Left ventricle myocardium inferior (tissue), 1 donor: ENCODE results near the gene SCUBE2. TPM values are rescaled to one million over a fixed set of nuclear protein-coding genes. Genes with fewer than 3 reads are reported as not detected.
"Not testable (repeated sequence)": the region's sequence is repeated elsewhere in the genome, so short reads cannot be mapped to it uniquely, and the experiment has no call there.

ENCODE experiments used
- DNase-seq: peaks from one replicate; pipeline ENCODE4 v3.0.0-alpha.2; 2020
- H3K27ac ChIP-seq: fragments of 200-600 bp; replicated peaks from 2 replicates; pipeline ENCODE4 v1.8.0; 2021
- H3K27me3 ChIP-seq: fragments of 200-600 bp; 2 replicates; pipeline ENCODE4 v1.8.0; 2021; ENCODE audit warnings: low read depth
- H3K36me3 ChIP-seq: fragments of 200-600 bp; 2 replicates; pipeline ENCODE4 v1.8.0; 2021
- H3K4me1 ChIP-seq: fragments of 200-600 bp; 2 replicates; pipeline ENCODE4 v1.8.0; 2021
- H3K4me3 ChIP-seq: fragments of 200-600 bp; 2 replicates; pipeline ENCODE4 v1.8.0; 2021; ENCODE audit warnings: mild to moderate bottlenecking, moderate library complexity
- H3K9me3 ChIP-seq: fragments of 200-600 bp; replicated peaks from 2 replicates; pipeline ENCODE4 v1.8.0; 2021
- CTCF ChIP-seq: fragments of 200-600 bp; IDR thresholded peaks from 2 replicates; pipeline ENCODE4 v1.8.0; 2021; ENCODE audit warnings: antibody characterized with exemption, mild to moderate bottlenecking, borderline replicate concordance
- intact Hi-C: fragments of 100-400 bp; cut with micrococcal nuclease; formaldehyde crosslinking; loops from one replicate; pipeline ENCODE4 v1.11.0; 2022
- total RNA-seq: library from RNA; stranded (reverse); fragmentation: NEBNext Ultra II Directional; extraction: Animal tissue kit (Norgen Biotek cat#: 25700); gene quantifications from one replicate; pipeline ENCODE4 v1.2.1, GENCODE V29; 2021
- donor health status: DM: no; HTN: yes; CAD: no; lungs with severe emphysema.

The SCUBE2 gene
- total RNA-seq, 1 donor from 2014 or later = 1.8 TPM

- no peak for DNase-seq
- Histone ChIP-seq H3K4me3 (no peak overlapping the region), H3K36me3 (no peaks in the 10 kb centered on the region), H3K27ac (no peak overlapping the region), H3K27me3 (peaks cover 12% of the 10 kb centered on the region), H3K4me1 (no peaks in the 10 kb centered on the region), H3K9me3 (no peaks in the 10 kb centered on the region)
- no peak for TF ChIP-seq CTCF
- intact Hi-C loops = no loop called here
Measured at GRCh38 chr11:9099617-9100016, 8.2 kb upstream of the SCUBE2 start.

- H3K9me3 ChIP-seq, H3K27ac ChIP-seq, H3K4me1 ChIP-seq, H3K36me3 ChIP-seq, DNase-seq, H3K4me3 ChIP-seq, intact Hi-C loops: not testable (repeated sequence)
- H3K27me3 ChIP-seq = peaks cover 23% of the 10 kb centered on the region
Measured at GRCh38 chr11:9098455-9098854, 7.1 kb upstream of the SCUBE2 start.

- H3K36me3 ChIP-seq, DNase-seq, H3K9me3 ChIP-seq, H3K4me3 ChIP-seq, intact Hi-C loops, H3K27ac ChIP-seq, H3K4me1 ChIP-seq: not testable (repeated sequence)
- H3K27me3 ChIP-seq = peaks cover 34% of the 10 kb centered on the region
Measured at GRCh38 chr11:9097186-9097943, 6.0 kb upstream of the SCUBE2 start.

- no peak for TF ChIP-seq CTCF
- Histone ChIP-seq H3K27ac (no peak overlapping the region), H3K4me3 (no peak overlapping the region), H3K27me3 (peaks cover 44% of the 10 kb centered on the region), H3K9me3 (no peaks in the 10 kb centered on the region), H3K36me3 (no peaks in the 10 kb centered on the region), H3K4me1 (peaks cover 6% of the 10 kb centered on the region)
- intact Hi-C loops = no loop called here
- DNase-seq = no peak
Measured at GRCh38 chr11:9096427-9096826, 5.0 kb upstream of the SCUBE2 start.

- H3K4me1 ChIP-seq = peaks cover 10% of the 10 kb centered on the region
- DNase-seq = no peak
- H3K4me3 ChIP-seq = no peak overlapping the region
- peaks cover 53% of the 10 kb centered on the region for H3K27me3 ChIP-seq
- no peak overlapping the region for H3K27ac ChIP-seq
- no peak for TF ChIP-seq CTCF
- H3K36me3 ChIP-seq = no peaks in the 10 kb centered on the region
- no peaks in the 10 kb centered on the region for H3K9me3 ChIP-seq
- intact Hi-C loops = no loop called here
Measured at GRCh38 chr11:9095421-9095820, 4.0 kb upstream of the SCUBE2 start.

- Histone ChIP-seq H3K9me3 (no peaks in the 10 kb centered on the region), H3K27me3 (peaks cover 59% of the 10 kb centered on the region), H3K4me1 (peaks cover 10% of the 10 kb centered on the region), H3K4me3 (no peak overlapping the region), H3K36me3 (no peaks in the 10 kb centered on the region), H3K27ac (no peak overlapping the region)
- no peak for DNase-seq
- intact Hi-C loops = no loop called here
- TF ChIP-seq CTCF = no peak
Measured at GRCh38 chr11:9094420-9094819, 3.0 kb upstream of the SCUBE2 start.
